MM.1S (cell line): ENCODE measurements around the gene ADAMTS2.

Source experiments
- DNase-seq: peaks from one replicate; pipeline ENCODE4 v3.0.0-alpha.2; 2015
- H2AFZ ChIP-seq: fragments of 300-600 bp; sonication (generic); 2 replicates; pipeline ENCODE4 v1.6.0; 2016; ENCODE audit warnings: antibody characterized with exemption, low read length
- H3F3A ChIP-seq: fragments of 300-600 bp; sonication (generic); 2 replicates; pipeline ENCODE4 v1.6.1; 2016; ENCODE audit warnings: mild to moderate bottlenecking, antibody characterized with exemption, low read length, moderate library complexity, mixed read lengths; ENCODE audit not compliant: insufficient read depth
- H3K27ac ChIP-seq: fragments of 300-600 bp; sonication (generic); 2 replicates; pipeline ENCODE4 v1.5.1; 2016; ENCODE audit warnings: mild to moderate bottlenecking, low read length
- H3K27me3 ChIP-seq: fragments of 300-600 bp; sonication (generic); replicated peaks from 2 replicates; pipeline ENCODE4 v1.6.0; 2016; ENCODE audit warnings: low read length; ENCODE audit not compliant: insufficient read depth
- H3K36me3 ChIP-seq: fragments of 300-600 bp; sonication (generic); replicated peaks from 2 replicates; pipeline ENCODE4 v1.6.1; 2016; ENCODE audit warnings: mild to moderate bottlenecking, low read length, mixed read lengths; ENCODE audit not compliant: insufficient read depth
- H3K4me1 ChIP-seq: fragments of 300-600 bp; sonication (generic); 2 replicates; pipeline ENCODE4 v1.6.1; 2016; ENCODE audit warnings: low read length, mixed read lengths
- H3K4me2 ChIP-seq: fragments of 300-600 bp; sonication (generic); 2 replicates; pipeline ENCODE4 v1.6.0; 2016; ENCODE audit warnings: low read depth, low read length
- H3K4me3 ChIP-seq: fragments of 300-600 bp; sonication (generic); 2 replicates; pipeline ENCODE4 v1.5.1; 2016; ENCODE audit warnings: low read length, mixed read lengths
- H3K79me2 ChIP-seq: fragments of 300-600 bp; sonication (generic); 2 replicates; pipeline ENCODE4 v1.6.1; 2016; ENCODE audit warnings: mixed run types, low read length, mixed read lengths
- H3K9ac ChIP-seq: fragments of 300-600 bp; sonication (generic); 2 replicates; pipeline ENCODE4 v1.6.1; 2016; ENCODE audit warnings: low read length, mixed read lengths
- H3K9me2 ChIP-seq: fragments of 300-600 bp; sonication (generic); replicated peaks from 2 replicates; pipeline ENCODE4 v1.6.1; 2016; ENCODE audit warnings: mild to moderate bottlenecking, low read length, mixed read lengths; ENCODE audit not compliant: insufficient read depth
- H3K9me3 ChIP-seq: fragments of 300-600 bp; sonication (generic); replicated peaks from 2 replicates; pipeline ENCODE4 v1.6.1; 2016; ENCODE audit warnings: mild to moderate bottlenecking, low read length, mixed read lengths; ENCODE audit not compliant: insufficient read depth
- H4K20me1 ChIP-seq: fragments of 300-600 bp; sonication (generic); 2 replicates; pipeline ENCODE4 v1.6.1; 2016; ENCODE audit warnings: mild to moderate bottlenecking, low read length, moderate library complexity, mixed read lengths; ENCODE audit not compliant: insufficient read depth
- EZH2 ChIP-seq: fragments of 300-600 bp; sonication (generic); optimal IDR thresholded peaks from 2 replicates; pipeline ENCODE3; 2017; ENCODE audit warnings: low read depth, mild to moderate bottlenecking, antibody characterized with exemption, low read length, mixed read lengths
- EZH2phosphoT487 ChIP-seq: fragments of 300-600 bp; sonication (generic); IDR thresholded peaks from 2 replicates; pipeline ENCODE4 v1.6.1; 2018; ENCODE audit warnings: antibody characterized with exemption, low read length
- TF ChIP-seq, protein P1 (sequence below): fragments of 300-600 bp; sonication (generic); IDR thresholded peaks from 2 replicates; pipeline ENCODE4 v1.5.1; 2016; ENCODE audit warnings: antibody characterized with exemption, low read length, mixed read lengths

ADAMTS2 gene

DNA sequence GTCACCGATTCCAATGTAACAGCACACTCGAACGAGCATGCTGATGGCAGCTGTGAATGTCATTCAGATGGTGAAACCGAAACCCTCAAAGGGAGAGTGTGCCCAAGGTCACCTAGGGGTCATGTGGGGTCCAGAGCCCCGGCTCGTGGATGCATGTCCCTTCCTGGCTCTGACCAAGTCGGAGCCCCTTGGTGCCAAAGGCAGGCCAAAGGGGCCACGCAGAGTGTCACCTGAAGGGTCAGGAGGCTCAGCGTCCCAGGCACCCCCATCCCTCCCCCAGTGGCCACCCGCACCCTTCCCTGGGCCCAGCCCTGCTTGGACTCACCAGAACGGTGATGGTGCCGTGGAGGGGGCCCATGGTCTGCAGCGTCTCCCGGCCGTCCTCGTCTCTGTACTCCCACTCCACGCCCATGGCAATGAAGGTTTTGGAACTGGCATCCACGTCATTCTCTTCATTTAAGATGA is 215.6 kb downstream of the ADAMTS2 start:
- H3K9me2 ChIP-seq = no peaks in the 10 kb centered on the region
- TF ChIP-seq, protein P1, sequence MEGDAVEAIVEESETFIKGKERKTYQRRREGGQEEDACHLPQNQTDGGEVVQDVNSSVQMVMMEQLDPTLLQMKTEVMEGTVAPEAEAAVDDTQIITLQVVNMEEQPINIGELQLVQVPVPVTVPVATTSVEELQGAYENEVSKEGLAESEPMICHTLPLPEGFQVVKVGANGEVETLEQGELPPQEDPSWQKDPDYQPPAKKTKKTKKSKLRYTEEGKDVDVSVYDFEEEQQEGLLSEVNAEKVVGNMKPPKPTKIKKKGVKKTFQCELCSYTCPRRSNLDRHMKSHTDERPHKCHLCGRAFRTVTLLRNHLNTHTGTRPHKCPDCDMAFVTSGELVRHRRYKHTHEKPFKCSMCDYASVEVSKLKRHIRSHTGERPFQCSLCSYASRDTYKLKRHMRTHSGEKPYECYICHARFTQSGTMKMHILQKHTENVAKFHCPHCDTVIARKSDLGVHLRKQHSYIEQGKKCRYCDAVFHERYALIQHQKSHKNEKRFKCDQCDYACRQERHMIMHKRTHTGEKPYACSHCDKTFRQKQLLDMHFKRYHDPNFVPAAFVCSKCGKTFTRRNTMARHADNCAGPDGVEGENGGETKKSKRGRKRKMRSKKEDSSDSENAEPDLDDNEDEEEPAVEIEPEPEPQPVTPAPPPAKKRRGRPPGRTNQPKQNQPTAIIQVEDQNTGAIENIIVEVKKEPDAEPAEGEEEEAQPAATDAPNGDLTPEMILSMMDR = no peak
- TF ChIP-seq EZH2phosphoT487 = no peak
- no peak for TF ChIP-seq EZH2
- peak; percentile 29 for DNase-seq
- no peaks in the 10 kb centered on the region for H3K36me3 ChIP-seq
- no peaks in the 10 kb centered on the region for H3F3A ChIP-seq
- H3K4me2 ChIP-seq = peak overlapping the region; percentile 42
- H3K9ac ChIP-seq = no peak overlapping the region
- H4K20me1 ChIP-seq = no peaks in the 10 kb centered on the region
- no peak overlapping the region for H3K27ac ChIP-seq
- H2AFZ ChIP-seq = no peak overlapping the region
- H3K79me2 ChIP-seq = no peaks in the 10 kb centered on the region
- peaks cover 20% of the 10 kb centered on the region for H3K27me3 ChIP-seq
- no peaks in the 10 kb centered on the region for H3K9me3 ChIP-seq
- no peaks in the 10 kb centered on the region for H3K4me1 ChIP-seq
- no peak overlapping the region for H3K4me3 ChIP-seq

DNA sequence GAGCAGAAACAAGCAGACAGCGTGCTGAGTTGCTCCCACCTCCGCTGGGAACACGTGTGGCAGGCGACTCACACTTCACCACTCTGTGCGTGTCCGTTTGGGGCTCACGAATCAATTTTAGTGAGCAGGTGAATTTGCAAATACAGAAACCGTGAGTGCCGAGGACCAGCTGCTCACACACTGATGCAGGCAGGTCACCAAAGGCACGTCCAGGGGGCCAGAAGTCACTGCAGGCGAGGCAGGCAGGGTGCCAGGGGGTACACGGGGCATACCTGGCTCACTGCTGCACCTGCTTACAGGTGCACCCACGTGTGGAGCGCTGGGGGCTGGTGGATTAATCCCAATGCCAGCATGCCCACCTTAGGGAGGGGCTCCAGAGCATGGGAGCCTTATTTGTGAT is 216.3 kb downstream of the ADAMTS2 start:
- no peaks in the 10 kb centered on the region for H4K20me1 ChIP-seq
- H3K79me2 ChIP-seq = no peaks in the 10 kb centered on the region
- H3K27ac ChIP-seq = no peak overlapping the region
- peaks cover 14% of the 10 kb centered on the region for H3K27me3 ChIP-seq
- no peak overlapping the region for H2AFZ ChIP-seq
- H3F3A ChIP-seq = no peaks in the 10 kb centered on the region
- no peaks in the 10 kb centered on the region for H3K36me3 ChIP-seq
- H3K9ac ChIP-seq = no peak overlapping the region
- TF ChIP-seq, protein P1 = no peak
- TF ChIP-seq EZH2phosphoT487 (no peak), EZH2 (no peak)
- no peak overlapping the region for H3K4me3 ChIP-seq
- H3K4me2 ChIP-seq = peak overlapping the region; percentile 42; the same call in 1 of the 2 replicates
- DNase-seq = no peak
- H3K4me1 ChIP-seq = no peaks in the 10 kb centered on the region
- no peaks in the 10 kb centered on the region for H3K9me2 ChIP-seq
- no peaks in the 10 kb centered on the region for H3K9me3 ChIP-seq

DNA sequence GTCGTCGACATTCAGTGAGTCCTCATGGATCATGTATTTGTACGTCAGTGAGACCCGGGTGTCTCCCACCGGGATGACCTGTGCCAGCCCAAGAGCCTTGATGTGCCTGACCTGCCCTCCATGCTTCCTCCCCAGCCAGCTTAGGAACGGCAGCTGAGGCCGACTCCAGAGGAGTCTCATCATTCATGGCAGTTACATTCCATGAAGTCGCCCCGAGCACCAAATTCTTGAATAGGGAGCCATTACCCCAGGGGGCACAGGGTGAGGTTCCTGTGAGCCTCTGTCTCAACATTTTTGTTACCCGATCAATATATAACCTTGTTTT is 217.3 kb downstream of the ADAMTS2 start:
- Histone ChIP-seq H3K9me3 (no peaks in the 10 kb centered on the region), H4K20me1 (no peaks in the 10 kb centered on the region), H2AFZ (no peak overlapping the region), H3K4me3 (no peak overlapping the region), H3K4me2 (no peak overlapping the region), H3K27me3 (0 out of 2 replicates have a peak, but pooled peaks cover 8% of the 10 kb centered on the region), H3K4me1 (no peaks in the 10 kb centered on the region), H3K36me3 (no peaks in the 10 kb centered on the region), H3K27ac (no peak overlapping the region), H3K9ac (no peak overlapping the region), H3K79me2 (no peaks in the 10 kb centered on the region), H3F3A (no peaks in the 10 kb centered on the region), H3K9me2 (no peaks in the 10 kb centered on the region)
- TF ChIP-seq, protein P1 = no peak
- no peak for TF ChIP-seq EZH2phosphoT487
- no peak for TF ChIP-seq EZH2
- no peak for DNase-seq
